ENCODE data around the gene RFPL4AL1.

- TF ChIP-seq EP300 (IDR thresholded peaks at IDR 0.05) = no peak
- TF ChIP-seq, protein P1, sequence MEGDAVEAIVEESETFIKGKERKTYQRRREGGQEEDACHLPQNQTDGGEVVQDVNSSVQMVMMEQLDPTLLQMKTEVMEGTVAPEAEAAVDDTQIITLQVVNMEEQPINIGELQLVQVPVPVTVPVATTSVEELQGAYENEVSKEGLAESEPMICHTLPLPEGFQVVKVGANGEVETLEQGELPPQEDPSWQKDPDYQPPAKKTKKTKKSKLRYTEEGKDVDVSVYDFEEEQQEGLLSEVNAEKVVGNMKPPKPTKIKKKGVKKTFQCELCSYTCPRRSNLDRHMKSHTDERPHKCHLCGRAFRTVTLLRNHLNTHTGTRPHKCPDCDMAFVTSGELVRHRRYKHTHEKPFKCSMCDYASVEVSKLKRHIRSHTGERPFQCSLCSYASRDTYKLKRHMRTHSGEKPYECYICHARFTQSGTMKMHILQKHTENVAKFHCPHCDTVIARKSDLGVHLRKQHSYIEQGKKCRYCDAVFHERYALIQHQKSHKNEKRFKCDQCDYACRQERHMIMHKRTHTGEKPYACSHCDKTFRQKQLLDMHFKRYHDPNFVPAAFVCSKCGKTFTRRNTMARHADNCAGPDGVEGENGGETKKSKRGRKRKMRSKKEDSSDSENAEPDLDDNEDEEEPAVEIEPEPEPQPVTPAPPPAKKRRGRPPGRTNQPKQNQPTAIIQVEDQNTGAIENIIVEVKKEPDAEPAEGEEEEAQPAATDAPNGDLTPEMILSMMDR (IDR thresholded peaks at IDR 0.05) = no peak
These were observed 12.2 kb downstream of the RFPL4AL1 start for GRCh38 chr19:55781112-55781511.

Data from sigmoid colon (tissue), 4 donors.